MM.1S (cell line): ENCODE measurements around the gene GRK4.

Source experiments
- DNase-seq: peaks from one replicate; pipeline ENCODE4 v3.0.0-alpha.2; 2015
- H2AFZ ChIP-seq: fragments of 300-600 bp; sonication (generic); 2 replicates; pipeline ENCODE4 v1.6.0; 2016; ENCODE audit warnings: antibody characterized with exemption, low read length
- H3F3A ChIP-seq: fragments of 300-600 bp; sonication (generic); 2 replicates; pipeline ENCODE4 v1.6.1; 2016; ENCODE audit warnings: mild to moderate bottlenecking, antibody characterized with exemption, low read length, moderate library complexity, mixed read lengths; ENCODE audit not compliant: insufficient read depth
- H3K27ac ChIP-seq: fragments of 300-600 bp; sonication (generic); 2 replicates; pipeline ENCODE4 v1.5.1; 2016; ENCODE audit warnings: mild to moderate bottlenecking, low read length
- H3K27me3 ChIP-seq: fragments of 300-600 bp; sonication (generic); replicated peaks from 2 replicates; pipeline ENCODE4 v1.6.0; 2016; ENCODE audit warnings: low read length; ENCODE audit not compliant: insufficient read depth
- H3K36me3 ChIP-seq: fragments of 300-600 bp; sonication (generic); replicated peaks from 2 replicates; pipeline ENCODE4 v1.6.1; 2016; ENCODE audit warnings: mild to moderate bottlenecking, low read length, mixed read lengths; ENCODE audit not compliant: insufficient read depth
- H3K4me1 ChIP-seq: fragments of 300-600 bp; sonication (generic); 2 replicates; pipeline ENCODE4 v1.6.1; 2016; ENCODE audit warnings: low read length, mixed read lengths
- H3K4me2 ChIP-seq: fragments of 300-600 bp; sonication (generic); 2 replicates; pipeline ENCODE4 v1.6.0; 2016; ENCODE audit warnings: low read depth, low read length
- H3K4me3 ChIP-seq: fragments of 300-600 bp; sonication (generic); 2 replicates; pipeline ENCODE4 v1.5.1; 2016; ENCODE audit warnings: low read length, mixed read lengths
- H3K79me2 ChIP-seq: fragments of 300-600 bp; sonication (generic); 2 replicates; pipeline ENCODE4 v1.6.1; 2016; ENCODE audit warnings: mixed run types, low read length, mixed read lengths
- H3K9ac ChIP-seq: fragments of 300-600 bp; sonication (generic); 2 replicates; pipeline ENCODE4 v1.6.1; 2016; ENCODE audit warnings: low read length, mixed read lengths
- H3K9me2 ChIP-seq: fragments of 300-600 bp; sonication (generic); replicated peaks from 2 replicates; pipeline ENCODE4 v1.6.1; 2016; ENCODE audit warnings: mild to moderate bottlenecking, low read length, mixed read lengths; ENCODE audit not compliant: insufficient read depth
- H3K9me3 ChIP-seq: fragments of 300-600 bp; sonication (generic); replicated peaks from 2 replicates; pipeline ENCODE4 v1.6.1; 2016; ENCODE audit warnings: mild to moderate bottlenecking, low read length, mixed read lengths; ENCODE audit not compliant: insufficient read depth
- H4K20me1 ChIP-seq: fragments of 300-600 bp; sonication (generic); 2 replicates; pipeline ENCODE4 v1.6.1; 2016; ENCODE audit warnings: mild to moderate bottlenecking, low read length, moderate library complexity, mixed read lengths; ENCODE audit not compliant: insufficient read depth
- EZH2 ChIP-seq: fragments of 300-600 bp; sonication (generic); optimal IDR thresholded peaks from 2 replicates; pipeline ENCODE3; 2017; ENCODE audit warnings: low read depth, mild to moderate bottlenecking, antibody characterized with exemption, low read length, mixed read lengths
- EZH2phosphoT487 ChIP-seq: fragments of 300-600 bp; sonication (generic); IDR thresholded peaks from 2 replicates; pipeline ENCODE4 v1.6.1; 2018; ENCODE audit warnings: antibody characterized with exemption, low read length
- TF ChIP-seq, protein P1 (sequence below): fragments of 300-600 bp; sonication (generic); IDR thresholded peaks from 2 replicates; pipeline ENCODE4 v1.5.1; 2016; ENCODE audit warnings: antibody characterized with exemption, low read length, mixed read lengths

GRK4 gene

DNA sequence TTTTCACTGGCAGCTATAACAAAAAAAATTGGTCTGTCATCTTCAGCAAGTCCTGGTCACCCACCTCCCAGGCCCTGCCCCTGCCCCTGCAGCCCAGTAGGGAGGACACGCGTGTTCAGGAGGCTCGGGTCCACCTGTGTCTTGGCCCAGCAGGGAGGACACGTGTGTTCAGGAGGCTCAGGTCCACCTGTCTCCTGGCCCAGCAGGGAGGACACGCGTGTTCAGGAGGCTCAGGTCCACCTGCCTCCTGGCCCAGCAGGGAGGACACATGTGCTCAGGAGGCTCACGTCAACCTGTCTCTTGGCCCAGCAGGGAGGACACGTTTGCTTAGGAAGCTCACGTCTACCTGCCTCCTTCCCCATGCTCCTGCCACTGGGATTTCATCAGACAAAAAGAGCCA is 66.1 kb downstream of the GRK4 start:
- no peaks in the 10 kb centered on the region for H3K36me3 ChIP-seq
- H3K27me3 ChIP-seq: no peaks in the 10 kb centered on the region
- no peaks in the 10 kb centered on the region for H3K9me2 ChIP-seq
- no peak overlapping the region for H3K4me3 ChIP-seq
- no peak overlapping the region for H2AFZ ChIP-seq
- H4K20me1 ChIP-seq: no peaks in the 10 kb centered on the region
- no peaks in the 10 kb centered on the region for H3K79me2 ChIP-seq
- no peak for TF ChIP-seq EZH2phosphoT487
- TF ChIP-seq EZH2: no peak
- TF ChIP-seq, protein P1, sequence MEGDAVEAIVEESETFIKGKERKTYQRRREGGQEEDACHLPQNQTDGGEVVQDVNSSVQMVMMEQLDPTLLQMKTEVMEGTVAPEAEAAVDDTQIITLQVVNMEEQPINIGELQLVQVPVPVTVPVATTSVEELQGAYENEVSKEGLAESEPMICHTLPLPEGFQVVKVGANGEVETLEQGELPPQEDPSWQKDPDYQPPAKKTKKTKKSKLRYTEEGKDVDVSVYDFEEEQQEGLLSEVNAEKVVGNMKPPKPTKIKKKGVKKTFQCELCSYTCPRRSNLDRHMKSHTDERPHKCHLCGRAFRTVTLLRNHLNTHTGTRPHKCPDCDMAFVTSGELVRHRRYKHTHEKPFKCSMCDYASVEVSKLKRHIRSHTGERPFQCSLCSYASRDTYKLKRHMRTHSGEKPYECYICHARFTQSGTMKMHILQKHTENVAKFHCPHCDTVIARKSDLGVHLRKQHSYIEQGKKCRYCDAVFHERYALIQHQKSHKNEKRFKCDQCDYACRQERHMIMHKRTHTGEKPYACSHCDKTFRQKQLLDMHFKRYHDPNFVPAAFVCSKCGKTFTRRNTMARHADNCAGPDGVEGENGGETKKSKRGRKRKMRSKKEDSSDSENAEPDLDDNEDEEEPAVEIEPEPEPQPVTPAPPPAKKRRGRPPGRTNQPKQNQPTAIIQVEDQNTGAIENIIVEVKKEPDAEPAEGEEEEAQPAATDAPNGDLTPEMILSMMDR: no peak
- no peaks in the 10 kb centered on the region for H3F3A ChIP-seq
- H3K4me2 ChIP-seq: no peak overlapping the region
- no peaks in the 10 kb centered on the region for H3K4me1 ChIP-seq
- no peak overlapping the region for H3K27ac ChIP-seq
- no peak overlapping the region for H3K9ac ChIP-seq
- H3K9me3 ChIP-seq: no peaks in the 10 kb centered on the region
- no peak for DNase-seq

DNA sequence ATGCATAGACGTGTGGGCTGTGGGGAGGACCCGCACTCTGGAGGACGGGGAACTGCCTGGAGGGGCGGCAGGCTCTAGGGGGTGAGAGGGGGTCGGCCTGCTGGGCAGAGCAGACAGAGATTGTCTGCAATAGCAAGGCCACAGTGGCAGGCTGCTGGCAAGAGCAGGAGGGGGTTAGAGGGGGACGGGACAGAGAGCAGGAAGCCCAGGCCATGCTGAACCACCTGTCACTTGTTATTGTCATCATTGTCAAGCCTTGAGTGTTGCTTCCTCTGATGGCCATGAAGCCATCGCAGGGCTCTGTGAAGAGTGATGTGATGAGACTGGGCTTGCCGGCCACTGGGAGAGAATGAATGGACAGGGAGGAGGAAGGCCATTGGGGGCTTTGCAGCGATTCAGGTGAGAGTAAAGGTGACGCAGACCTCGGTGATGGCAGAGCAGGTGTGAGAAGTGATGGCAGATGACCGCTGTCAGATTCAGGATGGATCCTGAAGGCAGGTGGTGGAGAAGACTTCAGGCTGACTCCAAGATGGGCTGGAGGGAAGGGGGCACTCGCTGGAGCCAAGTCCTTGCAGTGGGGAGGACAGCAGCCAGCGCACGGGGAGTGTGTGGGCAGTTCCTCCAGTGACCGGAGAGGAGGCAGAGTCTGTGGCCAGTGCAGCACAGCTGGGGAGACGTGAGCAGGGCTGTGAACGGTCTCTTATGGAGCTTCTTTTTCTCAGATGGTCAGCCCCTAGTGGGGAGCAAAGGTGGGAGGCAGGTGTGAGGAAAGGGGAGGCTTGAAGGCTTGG is 67.4 kb downstream of the GRK4 start:
- no peak for DNase-seq

DNA sequence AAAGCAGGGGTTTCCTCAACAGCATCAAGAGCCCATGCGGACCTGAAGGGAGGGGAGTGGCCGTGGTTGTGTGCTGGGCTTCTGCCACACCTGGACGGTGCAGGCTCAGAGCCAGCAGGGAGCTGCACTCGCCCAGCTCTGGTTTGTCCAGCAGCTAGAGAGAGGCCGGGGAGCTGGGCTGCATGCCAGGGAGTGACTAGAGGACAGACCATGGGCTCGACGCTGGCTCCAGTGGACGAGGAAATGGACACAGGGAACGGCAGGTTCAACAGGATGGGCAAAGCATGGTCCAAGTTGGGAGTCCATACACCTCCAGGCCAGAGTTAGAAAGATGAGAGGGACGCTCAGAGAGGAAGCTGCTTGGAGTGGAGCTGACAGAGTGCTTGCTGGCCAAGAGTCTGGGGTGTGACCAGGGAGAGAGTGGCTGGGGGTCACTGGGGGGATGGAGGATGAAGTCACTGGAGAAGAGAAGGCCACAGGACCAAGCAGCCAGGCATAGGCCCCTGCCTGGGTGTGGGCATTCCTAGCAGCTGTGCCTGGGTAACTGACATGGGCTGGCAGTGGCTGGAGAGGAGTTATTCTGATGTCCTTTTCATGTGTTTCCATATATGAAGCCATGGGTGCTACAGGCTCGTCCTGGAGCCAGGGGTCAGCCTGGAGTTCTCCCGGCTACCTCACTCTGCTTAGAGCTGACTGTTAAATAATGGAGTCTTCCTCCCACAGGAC is 68.1 kb downstream of the GRK4 start:
- H4K20me1 ChIP-seq: no peaks in the 10 kb centered on the region
- H3K4me2 ChIP-seq: no peak overlapping the region
- H3K36me3 ChIP-seq: no peaks in the 10 kb centered on the region
- H3K9me3 ChIP-seq: no peaks in the 10 kb centered on the region
- H3K27ac ChIP-seq: no peak overlapping the region
- H2AFZ ChIP-seq: no peak overlapping the region
- no peaks in the 10 kb centered on the region for H3K9me2 ChIP-seq
- H3K4me1 ChIP-seq: no peaks in the 10 kb centered on the region
- no peak overlapping the region for H3K4me3 ChIP-seq
- no peaks in the 10 kb centered on the region for H3F3A ChIP-seq
- no peaks in the 10 kb centered on the region for H3K79me2 ChIP-seq
- no peak for DNase-seq
- no peak overlapping the region for H3K9ac ChIP-seq
- peaks cover 9% of the 10 kb centered on the region; the same call in 1 of the 2 replicates for H3K27me3 ChIP-seq
- TF ChIP-seq EZH2phosphoT487: no peak
- TF ChIP-seq, protein P1: no peak

More for the DNA sequence above, 67.4 kb downstream of the GRK4 start:
- Histone ChIP-seq H3K4me1 (no peaks in the 10 kb centered on the region), H3K4me3 (no peak overlapping the region), H3K27ac (no peak overlapping the region), H3K27me3 (0 out of 2 replicates have a peak, but pooled peaks cover 1% of the 10 kb centered on the region), H3K9ac (no peak overlapping the region), H3K79me2 (no peaks in the 10 kb centered on the region), H2AFZ (no peak overlapping the region), H3K36me3 (no peaks in the 10 kb centered on the region), H3K9me2 (no peaks in the 10 kb centered on the region), H3K9me3 (no peaks in the 10 kb centered on the region), H3K4me2 (no peak overlapping the region), H3F3A (no peaks in the 10 kb centered on the region), H4K20me1 (no peaks in the 10 kb centered on the region)
- TF ChIP-seq, protein P1: no peak
- TF ChIP-seq EZH2phosphoT487: no peak
- no peak for TF ChIP-seq EZH2
